Hepatocyte (in vitro differentiated cells): ENCODE results near the gene OSBP2.

ENCODE experiments used
- CTCF ChIP-seq: fragments of 200-600 bp; sonication (generic); IDR thresholded peaks from 2 replicates; pipeline ENCODE4 v1.5.1; 2016; ENCODE audit warnings: antibody characterized with exemption, mild to moderate bottlenecking; ENCODE audit not compliant: poor library complexity
- EZH2phosphoT487 ChIP-seq: fragments of 200-600 bp; sonication (generic); IDR thresholded peaks from one replicate; pipeline ENCODE4 v1.6.1; 2018; ENCODE audit warnings: antibody characterized with exemption, mild to moderate bottlenecking, low read depth, moderate library complexity; ENCODE audit not compliant: unreplicated experiment, severe bottlenecking

DNA sequence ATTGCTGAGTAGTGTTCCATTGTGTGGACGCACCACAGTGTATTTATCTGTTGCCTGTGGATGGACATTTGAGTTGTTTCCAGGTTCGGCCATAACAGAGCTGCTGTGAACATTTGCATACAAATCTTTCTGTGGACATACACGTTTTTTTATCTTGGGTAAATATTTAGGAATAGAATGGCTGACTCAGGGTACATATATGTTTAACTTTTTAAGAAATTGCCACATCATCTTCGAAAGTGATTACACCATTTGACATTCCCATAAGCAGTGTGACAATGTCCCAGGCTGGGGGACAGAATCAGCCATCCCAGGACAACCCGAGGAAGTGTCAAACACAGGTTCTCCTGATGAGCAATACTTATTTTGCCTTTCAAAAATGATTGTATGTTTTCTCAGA, 87.9 kb downstream of the OSBP2 start:
- TF ChIP-seq CTCF (no peak), EZH2phosphoT487 (no peak)
